GM12878 (cell line): ENCODE data around the gene DARS1. TPM values are rescaled to one million over a fixed set of nuclear protein-coding genes. Genes with fewer than 3 reads are reported as not detected.

Experiments used
- ATAC-seq: fragments of 200-7000 bp; cut with Tn5 transposase; 3 replicates; pipeline ENCODE4 v1.9.1; 2020; ENCODE audit warnings: mild to moderate bottlenecking, moderate library complexity
- BruUV-seq: library from RNA; stranded (reverse); fragments of 400-500 nt; replicated peaks from 2 replicates; lab custom pipeline; 2021; lab: Mats Ljungman, UMichigan
- CTCF ChIA-PET: fragments of 300-600 bp; sonication (Branson Sonifier 250); formaldehyde crosslinking; extraction: SDS; loops from one replicate; lab custom pipeline; 2021; ENCODE audit warnings: inconsistent platforms; lab: Yijun Ruan, JAX
- POLR2A ChIA-PET: fragments of 350-600 bp; formaldehyde crosslinking; extraction: SDS; loops from one replicate; lab custom pipeline; 2021; ENCODE audit warnings: inconsistent platforms; lab: Charles Lee
- RAD21 ChIA-PET: fragments of 300-600 bp; sonication (Branson Sonifier 250); formaldehyde crosslinking; loops from one replicate; lab custom pipeline; 2023; ENCODE audit warnings: antibody characterized with exemption; ENCODE audit not compliant: unreplicated experiment; lab: Charles Lee
- SMC1A ChIA-PET: fragments of 300-600 bp; sonication (Branson Sonifier 250); formaldehyde crosslinking; loops from one replicate; lab custom pipeline; 2023; ENCODE audit not compliant: unreplicated experiment, uncharacterized antibody; lab: Charles Lee
- DNase-seq: peaks from one replicate; pipeline ENCODE4 v3.0.0-alpha.2; 2011; ENCODE audit warnings: low read depth, low spot score
- FAIRE-seq: peaks from 3 replicates; lab custom pipeline; 2011; peaks lifted over from hg19 to GRCh38; lab: Jason Lieb, UNC
- H2AFZ ChIP-seq: 2 replicates; pipeline ENCODE4 v1.6.0; 2011; ENCODE audit warnings: low read depth, low read length, control low read depth; ENCODE audit not compliant: control insufficient read depth
- H3K27ac ChIP-seq: 2 replicates; pipeline ENCODE4 v1.5.1; 2011; ENCODE audit warnings: control low read depth; ENCODE audit not compliant: control insufficient read depth, insufficient read depth
- H3K27me3 ChIP-seq, 2 experiments: replicated peaks in 1 of 2; 2 replicates each; pipeline versions ENCODE4 v1.6.0 to v1.6.1; 2011; ENCODE audit warnings: low read length in 1 of 2; ENCODE audit not compliant: control insufficient read depth in 2 of 2, insufficient read depth in 2 of 2
- H3K36me3 ChIP-seq, 2 experiments: 2 replicates each; pipeline ENCODE4 v1.5.1; 2011; ENCODE audit warnings: low read length in 1 of 2; ENCODE audit not compliant: control insufficient read depth in 2 of 2, insufficient read depth in 2 of 2
- H3K4me1 ChIP-seq: 2 replicates; pipeline ENCODE4 v1.6.1; 2011; ENCODE audit warnings: mild to moderate bottlenecking, low read length, moderate library complexity, mixed read lengths; ENCODE audit not compliant: control insufficient read depth, insufficient read depth
- H3K4me2 ChIP-seq: 2 replicates; pipeline ENCODE4 v1.6.0; 2011; ENCODE audit warnings: control low read depth; ENCODE audit not compliant: control insufficient read depth, insufficient read depth
- H3K4me3 ChIP-seq: fragments of 200-600 bp; sonication (generic); 2 replicates; pipeline ENCODE4 v1.5.1; 2016
- H3K79me2 ChIP-seq: 2 replicates; pipeline ENCODE4 v1.6.0; 2011; ENCODE audit warnings: low read length; ENCODE audit not compliant: control insufficient read depth, insufficient read depth
- H3K9ac ChIP-seq: 2 replicates; pipeline ENCODE4 v1.8.0; 2011; ENCODE audit warnings: low read length, control low read depth, mixed read lengths; ENCODE audit not compliant: control insufficient read depth, insufficient read depth
- H3K9me3 ChIP-seq: replicated peaks from 3 replicates; pipeline ENCODE4 v1.5.1; 2011; ENCODE audit warnings: mild to moderate bottlenecking, low read length; ENCODE audit not compliant: control insufficient read depth, insufficient read depth
- H4K20me1 ChIP-seq: 2 replicates; pipeline ENCODE4 v1.6.0; 2011; ENCODE audit not compliant: control insufficient read depth, insufficient read depth
- ESRRA ChIP-seq: IDR thresholded peaks from 2 replicates; pipeline ENCODE4 v1.6.1; 2012; ENCODE audit warnings: mild to moderate bottlenecking, low read length, improper control_type of control experiment
- MTA3 ChIP-seq: IDR thresholded peaks from 2 replicates; pipeline ENCODE4 v1.6.1; 2012; ENCODE audit warnings: low read length, inconsistent platforms, borderline replicate concordance
- MYC ChIP-seq: IDR thresholded peaks from 2 replicates; pipeline ENCODE4 v1.6.1; 2011; ENCODE audit warnings: mild to moderate bottlenecking, low read length, moderate library complexity, inconsistent platforms; ENCODE audit not compliant: insufficient read depth, insufficient replicate concordance, insufficient read length, severe bottlenecking
- NFYB ChIP-seq: IDR thresholded peaks from 2 replicates; pipeline ENCODE4 v1.6.1; 2011; ENCODE audit warnings: low read depth, mild to moderate bottlenecking, low read length, improper control_type of control experiment, moderate library complexity; ENCODE audit not compliant: insufficient read depth
- NR2C1 ChIP-seq: fragments of 450-650 bp; IDR thresholded peaks from 2 replicates; pipeline ENCODE4 v1.6.1; 2017; ENCODE audit warnings: antibody characterized with exemption, mild to moderate bottlenecking, moderate library complexity
- SUZ12 ChIP-seq: fragments of 200-600 bp; sonication (generic); IDR thresholded peaks from one replicate; pipeline ENCODE4 v1.6.1; 2018; ENCODE audit warnings: antibody characterized with exemption, mild to moderate bottlenecking; ENCODE audit not compliant: unreplicated experiment
- TARDBP ChIP-seq: IDR thresholded peaks from 2 replicates; pipeline ENCODE4 v1.6.1; 2016; ENCODE audit warnings: borderline replicate concordance
- YBX1 ChIP-seq: fragments of 450-650 bp; IDR thresholded peaks from 2 replicates; pipeline ENCODE4 v1.6.1; 2016; ENCODE audit warnings: antibody characterized with exemption
- ZBED1 ChIP-seq: IDR thresholded peaks from 2 replicates; pipeline ENCODE4 v1.6.1; 2016; ENCODE audit warnings: borderline replicate concordance
- ZNF274 ChIP-seq: IDR thresholded peaks from one replicate; pipeline ENCODE4 v1.8.0; 2011; ENCODE audit not compliant: insufficient read length, insufficient read depth
- ZZZ3 ChIP-seq: IDR thresholded peaks from 2 replicates; pipeline ENCODE4 v1.6.1; 2011; ENCODE audit warnings: low read depth; ENCODE audit not compliant: control insufficient read depth, insufficient read length
- WGBS: methylation state at CpG from one replicate; pipeline ENCODE4 v1.1.6; 2016; ENCODE audit warnings: low lambda C conversion rate; ENCODE audit not compliant: insufficient replicate concordance, insufficient coverage; ENCODE audit errors: missing lambda C conversion rate; 5-methylcytosine and 5-hydroxymethylcytosine counted together
- in situ Hi-C: fragments of 300-500 bp; cut with MboI; formaldehyde crosslinking; loops from 9 replicates; pipeline ENCODE4 v1.14.3; 2018; ENCODE audit warnings: mixed read lengths
- intact Hi-C: fragments of 100-400 bp; cut with micrococcal nuclease; formaldehyde crosslinking; loops from one replicate; pipeline ENCODE4 v1.14.2; 2022; ENCODE audit not compliant: unreplicated experiment
- polyA plus RNA-seq, 11 experiments: library from polyadenylated mRNA; depleted of rRNA in 4 of 11; unstranded in 6 of 11; stranded (reverse) in 5 of 11; fragments of >200 nt; fragmentation: Nextera tagmentation in 4 of 11; fragmentation: Illumina TruSeq in 1 of 11; extraction: Ambion mirVana in 4 of 11; extraction: Trizol in 1 of 11; gene quantifications; 1 replicate in 1 of 11; 2 replicates in 10 of 11; pipeline versions ENCODE4 v1.2.1 to v1.2.3, GENCODE V29; 2011 to 2016; ENCODE audit warnings: inconsistent platforms in 2 of 11, missing spikeins in 2 of 11, low read depth in 1 of 11
- total RNA-seq, 4 experiments: library from RNA; depleted of rRNA in 3 of 4; stranded (reverse); fragments of >200 nt in 3 of 4; fragmentation: Illumina TruSeq in 1 of 4; extraction: Trizol in 1 of 4; gene quantifications; 2 replicates each; pipeline versions ENCODE4 v1.2.1 to v1.2.3, GENCODE V29; 2013 to 2021
- TF ChIP-seq, protein P1 (sequence below): fragments of 450-650 bp; IDR thresholded peaks from 2 replicates; pipeline ENCODE4 v1.6.1; 2018; ENCODE audit warnings: mild to moderate bottlenecking, low read depth, moderate library complexity; ENCODE audit not compliant: partially characterized antibody
- TF ChIP-seq, protein P2 (sequence below): IDR thresholded peaks from 2 replicates; pipeline ENCODE4 v1.6.1; 2012; ENCODE audit warnings: low read depth, low read length, improper control_type of control experiment
- TF ChIP-seq, protein P3 (sequence below): IDR thresholded peaks from 2 replicates; pipeline ENCODE4 v1.6.1; 2012; ENCODE audit warnings: low read length, inconsistent platforms
- TF ChIP-seq, protein P4 (sequence below): IDR thresholded peaks from 2 replicates; pipeline ENCODE4 v1.6.1; 2011; ENCODE audit warnings: borderline replicate concordance, low read depth, mild to moderate bottlenecking, moderate library complexity, mixed read lengths, low read length; ENCODE audit not compliant: insufficient read depth; ENCODE audit errors: extremely low read length

Gene DARS1
- total and polyA plus RNA-seq, 10 of the 15 experiments (the other 5 are each of a cell fraction or from before 2014, with no cell fraction given), result 91.0 to 387 (median 137) TPM

DNA sequence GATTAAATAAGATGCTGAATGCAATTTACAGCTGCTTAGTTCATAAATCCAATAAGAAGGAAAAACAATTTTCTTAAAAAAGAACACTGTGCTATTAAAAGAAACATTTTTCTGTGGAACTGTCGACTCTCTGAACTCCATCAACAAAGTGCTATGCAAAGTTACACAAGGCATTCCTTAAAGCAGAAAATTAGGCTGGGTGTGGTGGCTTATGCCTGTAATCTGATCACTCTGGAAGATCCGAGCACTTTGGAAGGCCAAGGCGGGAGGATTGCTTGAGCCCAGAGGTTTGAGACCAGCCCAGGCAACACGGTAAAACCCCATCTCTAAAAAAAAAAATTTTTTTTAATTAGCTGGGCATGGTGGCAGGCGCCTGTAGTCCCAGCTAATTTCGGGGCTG, 122.2 kb downstream of the DARS1 start:
- H2AFZ ChIP-seq, result no peak overlapping the region
- intact Hi-C loops (no loop called here), in situ Hi-C loops (no loop called here)
- no peaks in the 10 kb centered on the region for H4K20me1 ChIP-seq
- FAIRE-seq (no peak), DNase-seq (no peak), ATAC-seq (no peak)
- no peaks in the 10 kb centered on the region for H3K79me2 ChIP-seq
- no peaks in the 10 kb centered on the region for H3K27me3 ChIP-seq
- no peak overlapping the region for H3K4me3 ChIP-seq
- no peaks in the 10 kb centered on the region for H3K4me1 ChIP-seq
- H3K4me2 ChIP-seq, result no peak overlapping the region
- H3K27ac ChIP-seq, result no peak overlapping the region
- peaks cover 11 to 27% of the 10 kb centered on the region in 2 experiments for H3K36me3 ChIP-seq
- ChIA-PET POLR2A (no interaction called here), SMC1A (interaction anchor here (1.2 to 1.5 kb wide), 4 partner anchors 15 to 103 kb away, joined by 3 read pairs; no protein-coding TSS in a partner anchor), RAD21 (no interaction called here), CTCF (interaction anchor here (0.9 to 1.0 kb wide), 2 partner anchors 521 to 859 kb away, joined by 3 read pairs; no protein-coding TSS in a partner anchor)
- no TSS peak for BruUV-seq
- no peaks in the 10 kb centered on the region for H3K9me3 ChIP-seq
- no peak overlapping the region for H3K9ac ChIP-seq
- 98% methylated on average over 6 of the region's 6 CpGs for WGBS
- TF ChIP-seq ZZZ3 (no peak), YBX1 (no peak), ZNF274 (no peak), SUZ12 (no peak), NFYB (no peak), ESRRA (no peak), MTA3 (no peak), ZBED1 (no peak), MYC (no peak), NR2C1 (no peak), TARDBP (no peak)
- TF ChIP-seq, protein P1, sequence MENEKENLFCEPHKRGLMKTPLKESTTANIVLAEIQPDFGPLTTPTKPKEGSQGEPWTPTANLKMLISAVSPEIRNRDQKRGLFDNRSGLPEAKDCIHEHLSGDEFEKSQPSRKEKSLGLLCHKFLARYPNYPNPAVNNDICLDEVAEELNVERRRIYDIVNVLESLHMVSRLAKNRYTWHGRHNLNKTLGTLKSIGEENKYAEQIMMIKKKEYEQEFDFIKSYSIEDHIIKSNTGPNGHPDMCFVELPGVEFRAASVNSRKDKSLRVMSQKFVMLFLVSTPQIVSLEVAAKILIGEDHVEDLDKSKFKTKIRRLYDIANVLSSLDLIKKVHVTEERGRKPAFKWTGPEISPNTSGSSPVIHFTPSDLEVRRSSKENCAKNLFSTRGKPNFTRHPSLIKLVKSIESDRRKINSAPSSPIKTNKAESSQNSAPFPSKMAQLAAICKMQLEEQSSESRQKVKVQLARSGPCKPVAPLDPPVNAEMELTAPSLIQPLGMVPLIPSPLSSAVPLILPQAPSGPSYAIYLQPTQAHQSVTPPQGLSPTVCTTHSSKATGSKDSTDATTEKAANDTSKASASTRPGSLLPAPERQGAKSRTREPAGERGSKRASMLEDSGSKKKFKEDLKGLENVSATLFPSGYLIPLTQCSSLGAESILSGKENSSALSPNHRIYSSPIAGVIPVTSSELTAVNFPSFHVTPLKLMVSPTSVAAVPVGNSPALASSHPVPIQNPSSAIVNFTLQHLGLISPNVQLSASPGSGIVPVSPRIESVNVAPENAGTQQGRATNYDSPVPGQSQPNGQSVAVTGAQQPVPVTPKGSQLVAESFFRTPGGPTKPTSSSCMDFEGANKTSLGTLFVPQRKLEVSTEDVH, result no peak
- TF ChIP-seq, protein P2, sequence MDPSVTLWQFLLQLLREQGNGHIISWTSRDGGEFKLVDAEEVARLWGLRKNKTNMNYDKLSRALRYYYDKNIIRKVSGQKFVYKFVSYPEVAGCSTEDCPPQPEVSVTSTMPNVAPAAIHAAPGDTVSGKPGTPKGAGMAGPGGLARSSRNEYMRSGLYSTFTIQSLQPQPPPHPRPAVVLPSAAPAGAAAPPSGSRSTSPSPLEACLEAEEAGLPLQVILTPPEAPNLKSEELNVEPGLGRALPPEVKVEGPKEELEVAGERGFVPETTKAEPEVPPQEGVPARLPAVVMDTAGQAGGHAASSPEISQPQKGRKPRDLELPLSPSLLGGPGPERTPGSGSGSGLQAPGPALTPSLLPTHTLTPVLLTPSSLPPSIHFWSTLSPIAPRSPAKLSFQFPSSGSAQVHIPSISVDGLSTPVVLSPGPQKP, result no peak
- TF ChIP-seq, protein P3, sequence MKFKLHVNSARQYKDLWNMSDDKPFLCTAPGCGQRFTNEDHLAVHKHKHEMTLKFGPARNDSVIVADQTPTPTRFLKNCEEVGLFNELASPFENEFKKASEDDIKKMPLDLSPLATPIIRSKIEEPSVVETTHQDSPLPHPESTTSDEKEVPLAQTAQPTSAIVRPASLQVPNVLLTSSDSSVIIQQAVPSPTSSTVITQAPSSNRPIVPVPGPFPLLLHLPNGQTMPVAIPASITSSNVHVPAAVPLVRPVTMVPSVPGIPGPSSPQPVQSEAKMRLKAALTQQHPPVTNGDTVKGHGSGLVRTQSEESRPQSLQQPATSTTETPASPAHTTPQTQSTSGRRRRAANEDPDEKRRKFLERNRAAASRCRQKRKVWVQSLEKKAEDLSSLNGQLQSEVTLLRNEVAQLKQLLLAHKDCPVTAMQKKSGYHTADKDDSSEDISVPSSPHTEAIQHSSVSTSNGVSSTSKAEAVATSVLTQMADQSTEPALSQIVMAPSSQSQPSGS, result no peak
- TF ChIP-seq, protein P4, sequence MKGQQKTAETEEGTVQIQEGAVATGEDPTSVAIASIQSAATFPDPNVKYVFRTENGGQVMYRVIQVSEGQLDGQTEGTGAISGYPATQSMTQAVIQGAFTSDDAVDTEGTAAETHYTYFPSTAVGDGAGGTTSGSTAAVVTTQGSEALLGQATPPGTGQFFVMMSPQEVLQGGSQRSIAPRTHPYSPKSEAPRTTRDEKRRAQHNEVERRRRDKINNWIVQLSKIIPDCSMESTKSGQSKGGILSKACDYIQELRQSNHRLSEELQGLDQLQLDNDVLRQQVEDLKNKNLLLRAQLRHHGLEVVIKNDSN, result no peak
